GM12892 (cell line): Measurements from ENCODE around the gene RNF175.
"Not testable (repeated sequence)": the region's sequence is repeated elsewhere in the genome, so short reads cannot be mapped to it uniquely, and the experiment has no call there.

Source experiments
- DNase-seq: peaks from one replicate; pipeline ENCODE4 v3.0.0; 2011; ENCODE audit not compliant: insufficient read length
- FAIRE-seq: peaks from 2 replicates; lab custom pipeline; 2011; peaks lifted over from hg19 to GRCh38; lab: Jason Lieb, UNC
- POLR2A ChIP-seq: IDR thresholded peaks from 2 replicates; pipeline ENCODE4 v1.6.1; 2011; ENCODE audit warnings: low read depth, low read length, control low read depth
- POLR2AphosphoS5 ChIP-seq: IDR thresholded peaks from 2 replicates; pipeline ENCODE4 v1.6.1; 2011; ENCODE audit warnings: low read depth, low read length, control low read depth
- TAF1 ChIP-seq: IDR thresholded peaks from 2 replicates; pipeline ENCODE4 v1.6.1; 2011; ENCODE audit warnings: low read depth, mild to moderate bottlenecking, control low read depth, low read length, borderline replicate concordance

Gene RNF175

DNA sequence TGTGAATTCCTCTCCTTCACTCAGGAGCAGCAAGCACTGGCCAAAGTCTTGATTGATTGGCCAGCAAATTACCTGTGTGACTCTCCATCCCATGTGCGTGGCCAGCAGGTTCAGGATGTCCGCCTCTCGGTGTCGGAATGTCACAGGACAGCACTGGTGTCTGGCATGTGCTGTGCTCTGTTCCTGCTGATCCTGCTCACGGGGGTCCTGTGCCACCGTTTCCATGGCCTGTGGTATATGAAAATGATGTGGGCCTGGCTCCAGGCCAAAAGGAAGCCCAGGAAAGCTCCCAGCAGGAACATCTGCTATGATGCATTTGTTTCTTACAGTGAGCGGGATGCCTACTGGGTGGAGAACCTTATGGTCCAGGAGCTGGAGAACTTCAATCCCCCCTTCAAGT, 55.3 kb downstream of the RNF175 start:
- FAIRE-seq, result no peak
- TF ChIP-seq TAF1 (no peak), POLR2A (no peak), POLR2AphosphoS5 (no peak)
- DNase-seq, result no peak

DNA sequence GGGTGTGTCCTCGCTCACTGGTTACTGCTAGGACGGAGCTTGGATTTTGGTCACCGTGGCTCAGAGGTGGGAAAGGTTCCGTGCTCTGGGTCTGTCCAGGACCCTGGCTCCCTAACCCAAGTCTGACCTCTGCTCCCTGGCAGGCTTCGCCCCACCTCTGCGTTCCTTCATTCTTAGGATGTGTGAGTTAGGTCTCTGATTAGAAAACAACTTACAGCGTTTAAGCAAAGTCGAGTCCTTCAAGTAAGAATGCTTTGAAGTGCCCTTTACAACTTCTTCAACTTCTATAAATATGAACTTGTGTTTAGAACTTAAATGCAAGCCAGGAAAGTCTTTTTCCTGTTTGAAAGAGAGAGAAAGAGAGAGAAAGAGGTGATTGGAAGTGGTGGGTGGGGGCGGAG, 74.9 kb downstream of the RNF175 start:
- DNase-seq, result no peak
- TF ChIP-seq POLR2AphosphoS5 (no peak), POLR2A (no peak), TAF1 (no peak)
- FAIRE-seq, result no peak

DNA sequence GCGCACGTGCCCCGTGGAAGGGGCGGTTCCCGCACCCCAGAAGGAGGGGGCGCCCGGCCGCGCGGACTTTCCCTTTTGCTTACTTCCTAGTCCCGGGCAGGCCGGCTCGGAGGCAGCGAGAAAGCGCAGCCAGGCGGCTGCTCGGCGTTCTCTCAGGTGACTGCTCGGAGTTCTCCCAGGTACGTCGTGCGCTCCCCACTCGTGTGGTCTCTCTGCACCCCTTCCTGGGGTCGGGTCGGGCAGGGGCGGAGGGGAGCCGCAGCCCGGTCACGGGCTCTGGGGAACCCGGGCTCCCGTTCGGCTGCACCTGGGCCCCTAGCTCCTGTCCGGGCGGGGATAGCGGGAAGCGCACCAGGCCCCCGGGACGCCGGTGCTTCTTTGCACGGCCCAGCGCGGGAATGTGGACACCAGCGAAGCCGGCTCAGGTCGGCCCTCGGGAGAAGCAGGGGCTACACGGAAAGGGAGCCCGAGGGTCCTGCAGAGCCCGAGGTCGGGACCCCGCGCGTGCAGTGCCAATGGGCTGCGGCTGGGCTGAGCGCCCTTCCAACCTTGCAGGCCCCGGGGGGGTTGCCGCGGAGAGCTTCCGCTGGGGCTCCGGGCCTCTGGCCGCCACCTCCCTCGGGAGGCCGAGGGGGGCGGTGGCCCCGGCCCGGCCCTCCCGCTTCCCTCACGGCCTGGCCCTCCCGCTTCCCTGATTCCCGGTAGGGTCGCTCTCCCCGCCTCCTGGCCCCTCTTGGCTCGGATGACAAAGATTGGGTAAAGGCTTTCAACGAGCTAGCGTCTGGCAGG, 75.4 kb downstream of the RNF175 start, which contains the start of gene TLR2:
TSS of gene TLR2 (plus strand) at position 99 of the 789 bp plus-strand sequence. CDS start 18,628 bp downstream, outside the sequence.
- FAIRE-seq, result no peak
- peak; percentile 29 for DNase-seq
- TF ChIP-seq POLR2A (no peak), TAF1 (no peak), POLR2AphosphoS5 (no peak)

DNA sequence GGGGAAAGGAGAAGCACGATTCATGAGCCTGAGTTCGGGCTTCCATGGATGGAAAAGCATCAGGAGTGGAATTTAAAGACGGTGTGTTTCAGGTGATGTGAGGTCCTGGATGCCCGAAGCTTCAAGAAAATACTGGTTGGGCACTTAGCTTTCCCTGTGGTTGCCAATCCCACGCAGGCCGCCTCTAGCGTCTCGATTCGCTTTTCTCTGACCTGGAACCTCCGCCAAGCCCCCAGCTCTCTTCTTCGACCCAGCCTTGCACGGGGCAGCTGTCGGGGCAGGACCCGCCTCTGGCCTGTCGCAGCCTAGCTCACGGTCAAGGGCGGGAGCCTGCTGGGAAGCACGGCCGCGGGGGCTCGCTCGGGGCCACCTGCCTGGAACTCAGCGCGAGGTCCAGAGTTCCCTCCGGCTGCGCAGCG, 76.1 kb downstream of the RNF175 start:
- FAIRE-seq (no peak), DNase-seq (no peak)
- TF ChIP-seq TAF1 (no peak), POLR2AphosphoS5 (no peak), POLR2A (no peak)

DNA sequence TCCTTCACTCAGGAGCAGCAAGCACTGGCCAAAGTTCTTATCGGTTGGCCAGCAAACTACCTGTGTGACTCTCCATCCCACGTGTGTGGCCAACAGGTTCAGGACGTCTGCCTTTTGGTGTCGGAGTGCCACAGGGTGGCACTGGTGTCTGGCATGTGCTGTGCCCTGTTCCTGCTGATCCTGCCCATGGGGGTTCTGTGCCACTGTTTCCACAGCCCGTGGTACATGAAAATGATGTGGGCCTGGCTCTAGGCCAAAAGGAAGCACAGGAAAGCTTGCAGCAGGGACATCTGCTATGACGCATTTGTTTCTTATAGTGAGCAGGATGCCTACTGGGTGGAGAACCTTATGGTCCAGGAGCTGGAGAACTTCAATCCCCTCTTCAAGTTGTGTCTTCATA, 80.3 kb downstream of the RNF175 start:
- no peak for TF ChIP-seq POLR2A
- TF ChIP-seq TAF1, result no peak
- no peak for TF ChIP-seq POLR2AphosphoS5
- no peak for DNase-seq
- no peak for FAIRE-seq

DNA sequence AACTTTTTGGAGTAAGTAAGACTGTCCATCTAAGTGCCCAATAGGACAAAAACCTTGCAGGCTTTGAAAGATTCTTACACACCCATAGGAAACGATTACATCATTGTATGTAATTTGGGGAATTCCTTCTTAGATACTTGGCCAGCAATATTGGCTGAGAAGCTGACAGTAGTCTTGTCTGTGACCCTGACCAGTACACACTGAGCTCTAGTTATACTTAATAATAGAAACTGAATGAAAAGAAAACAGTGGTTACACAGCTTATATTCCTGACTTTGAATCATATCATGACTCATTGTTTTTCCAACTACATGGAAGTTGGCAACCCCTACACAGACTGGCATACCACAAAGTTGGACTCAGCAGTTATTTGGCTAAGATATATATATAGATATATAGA, 82.8 kb downstream of the RNF175 start:
- TF ChIP-seq TAF1, result no peak
- TF ChIP-seq POLR2AphosphoS5, result no peak
- TF ChIP-seq POLR2A, result no peak
- no peak for FAIRE-seq

DNA sequence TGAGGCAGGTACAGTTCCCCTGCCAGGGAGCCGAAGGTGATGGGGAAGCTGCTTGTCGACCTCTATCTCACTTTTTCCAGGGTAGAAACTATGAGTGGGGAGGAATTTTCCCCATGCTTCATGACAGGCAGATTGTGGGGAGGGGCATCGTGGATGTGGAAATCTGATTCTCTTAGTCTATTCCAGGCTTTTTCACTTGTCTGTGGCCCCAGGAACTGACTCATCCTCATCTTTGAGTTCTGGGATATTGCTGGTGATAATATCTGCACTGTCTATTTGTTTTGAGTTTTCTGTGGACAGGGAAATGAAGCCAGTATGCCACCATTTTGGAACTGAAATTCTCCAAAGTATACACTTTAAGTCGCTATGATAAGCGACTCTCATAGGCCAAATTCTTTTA, 83.3 kb downstream of the RNF175 start:
- DNase-seq (no peak), FAIRE-seq (no peak)
- TF ChIP-seq POLR2A (no peak), TAF1 (no peak), POLR2AphosphoS5 (no peak)

More for the DNA sequence above, 82.8 kb downstream of the RNF175 start:
- DNase-seq, result no peak

DNA sequence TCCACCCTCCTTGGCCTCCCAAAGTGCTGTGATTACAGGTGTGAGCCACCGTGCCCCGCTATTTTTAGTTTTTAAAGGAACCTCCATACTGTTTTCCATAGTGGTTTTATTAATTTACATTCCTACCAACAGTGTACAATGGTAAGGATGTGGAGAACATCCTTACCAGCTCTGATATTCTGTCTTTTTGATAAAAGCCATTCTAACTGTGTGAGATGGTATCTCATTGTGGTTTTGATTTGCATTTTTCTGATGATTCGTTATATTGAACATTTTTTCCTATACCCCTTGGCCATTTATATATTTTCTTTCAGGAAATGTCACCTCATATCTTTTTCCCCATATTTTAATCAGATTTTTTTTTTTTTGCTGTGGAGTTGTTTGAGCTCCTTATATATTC, 90.0 kb downstream of the RNF175 start:
- FAIRE-seq, result no peak
- DNase-seq, result no peak
- TF ChIP-seq POLR2A (no peak), TAF1 (no peak), POLR2AphosphoS5 (no peak)

DNA sequence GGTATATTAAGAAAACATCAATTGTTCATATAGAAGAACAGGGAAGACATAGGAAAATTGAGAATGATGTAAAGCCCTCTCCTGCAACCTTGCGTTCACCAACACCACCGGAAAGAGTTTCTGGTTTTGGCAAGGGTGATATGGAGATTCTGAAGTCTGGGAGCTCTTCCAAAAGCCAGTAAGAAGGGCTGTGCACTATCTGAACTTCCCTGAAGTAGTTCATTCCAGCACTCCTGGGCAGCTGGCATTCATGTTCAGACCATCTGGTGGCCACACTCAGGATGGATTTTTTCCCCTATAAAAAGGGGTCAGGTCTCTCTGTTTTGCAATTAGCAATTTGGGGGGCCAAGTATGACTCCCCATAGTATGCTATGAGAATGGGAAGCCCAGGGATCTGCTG, 91.2 kb downstream of the RNF175 start:
- FAIRE-seq, result no peak
- no peak for DNase-seq
- TF ChIP-seq POLR2AphosphoS5, result no peak

DNA sequence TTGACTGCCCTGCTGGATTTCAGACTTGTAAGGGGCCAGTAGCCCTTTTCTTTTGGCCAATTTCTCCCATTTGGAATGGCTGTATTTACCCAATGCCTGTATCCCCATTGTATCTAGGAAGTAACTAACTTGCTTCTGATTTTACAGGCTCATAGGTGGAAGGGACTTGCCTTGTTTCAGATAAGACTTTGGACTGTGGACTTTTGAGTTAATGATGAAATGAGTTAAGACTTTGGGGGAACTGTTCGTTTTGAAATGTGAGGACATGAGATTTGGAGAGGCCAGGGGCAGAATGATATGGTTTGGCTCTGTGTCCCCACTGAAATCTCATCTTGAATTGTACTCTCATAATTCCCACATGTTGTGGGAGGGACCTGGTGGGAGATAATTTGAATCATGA, 93.3 kb downstream of the RNF175 start:
- DNase-seq, FAIRE-seq: not testable (repeated sequence)

DNA sequence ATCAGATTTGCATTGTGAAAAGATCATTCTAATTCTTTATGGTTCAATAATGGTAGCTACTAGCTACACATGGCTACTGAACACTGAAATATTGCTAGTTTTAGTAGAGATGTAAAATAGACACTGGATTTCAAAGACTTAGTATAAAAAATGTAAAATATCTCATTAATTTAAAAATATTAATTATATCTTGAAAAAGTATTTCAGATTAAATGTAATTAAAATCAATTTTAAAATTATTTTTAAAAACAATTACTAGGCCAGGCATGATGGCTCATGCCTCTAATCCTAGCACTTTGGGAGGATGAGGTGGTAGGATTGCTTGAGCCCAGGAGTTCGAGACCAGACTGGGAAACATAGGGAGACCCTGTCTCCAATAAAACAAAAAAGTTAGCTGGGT, 96.2 kb downstream of the RNF175 start:
- no peak for DNase-seq
- no peak for FAIRE-seq
- TF ChIP-seq POLR2A (no peak), POLR2AphosphoS5 (no peak), TAF1 (no peak)

DNA sequence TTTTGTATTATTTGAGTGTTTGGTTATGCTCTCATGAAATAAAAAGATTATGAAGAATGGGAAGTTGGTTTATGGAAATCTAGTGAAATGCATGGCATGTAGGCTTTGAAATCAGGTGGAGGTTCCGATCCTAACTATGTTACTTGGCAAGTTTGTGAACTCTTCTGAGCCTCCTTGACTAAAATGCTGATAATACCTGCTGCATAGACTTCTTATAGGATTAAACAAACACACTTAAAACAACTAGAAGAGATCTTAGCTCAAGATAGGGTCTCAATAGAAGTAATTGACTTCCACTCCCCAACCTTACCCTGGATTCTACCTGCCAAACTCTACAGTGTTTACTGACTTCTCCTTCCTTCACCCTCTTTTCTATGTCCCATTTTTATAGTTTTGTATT, 97.9 kb downstream of the RNF175 start:
- FAIRE-seq (no peak), DNase-seq (no peak)
- TF ChIP-seq POLR2A (no peak), POLR2AphosphoS5 (no peak), TAF1 (no peak)

DNA sequence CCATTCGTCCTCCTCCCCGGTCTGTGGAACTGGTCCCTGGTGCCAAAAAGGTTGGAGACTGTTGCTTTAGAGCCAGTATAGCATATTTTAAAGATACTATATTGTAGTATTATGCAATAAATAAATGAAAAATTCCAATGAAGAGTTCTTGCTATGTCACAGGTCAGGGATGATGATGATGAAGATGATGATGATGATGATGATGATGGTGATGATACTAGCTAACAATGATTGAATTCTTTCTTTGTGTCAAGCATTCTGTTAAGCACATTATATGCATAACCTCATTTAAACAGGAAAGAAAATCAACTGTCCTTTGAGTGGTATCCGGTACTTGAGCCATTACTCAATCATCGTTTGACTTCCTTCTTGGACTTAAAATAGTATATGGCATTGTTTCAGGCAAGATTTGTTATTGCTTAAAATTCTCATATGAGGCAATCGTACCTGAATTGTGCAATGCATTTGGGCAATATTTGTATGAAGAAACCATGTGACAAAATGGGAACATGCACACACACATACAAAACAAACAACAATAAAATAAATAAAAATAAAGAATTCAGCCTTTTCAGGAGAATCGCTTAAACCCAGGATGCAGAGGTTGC, 98.5 kb downstream of the RNF175 start:
- no peak for DNase-seq
- FAIRE-seq, result no peak
- no peak for TF ChIP-seq TAF1
- TF ChIP-seq POLR2AphosphoS5, result no peak
- TF ChIP-seq POLR2A, result no peak
